Panc1 (cell line): Measurements from ENCODE around the gene DOCK3. TPM values are rescaled to one million over a fixed set of nuclear protein-coding genes. Genes with fewer than 3 reads are reported as not detected.
"Not testable (repeated sequence)": the region's sequence is repeated elsewhere in the genome, so short reads cannot be mapped to it uniquely, and the experiment has no call there.

Experiments
- ATAC-seq: fragments of 200-7000 bp; cut with Tn5 transposase; 2 replicates; pipeline ENCODE4 v1.9.1; 2020; ENCODE audit warnings: mild to moderate bottlenecking, moderate library complexity
- BruUV-seq: library from RNA; stranded (reverse); fragments of 400-500 nt; replicated peaks from 2 replicates; lab custom pipeline; 2021; lab: Mats Ljungman, UMichigan
- CTCF ChIA-PET: fragments of 300-600 bp; sonication (Branson Sonifier 250); formaldehyde crosslinking; loops from one replicate; lab custom pipeline; 2022; ENCODE audit warnings: antibody characterized with exemption; lab: Charles Lee
- POLR2A ChIA-PET: fragments of 300-600 bp; sonication (Branson Sonifier 250); formaldehyde crosslinking; loops from one replicate; lab custom pipeline; 2022; ENCODE audit warnings: antibody characterized with exemption; lab: Charles Lee
- DNase-seq: peaks from one replicate; pipeline ENCODE4 v3.0.0-alpha.2; 2010; ENCODE audit warnings: low read depth, low spot score
- H3K27ac ChIP-seq: 2 replicates; pipeline ENCODE4 v1.5.1; 2011; ENCODE audit warnings: mild to moderate bottlenecking, low read length, inconsistent platforms
- H3K27me3 ChIP-seq: fragments of 200-500 bp; sonication (Bioruptor generic); 2 replicates; pipeline ENCODE4 v1.6.0; 2014; ENCODE audit warnings: low read length, inconsistent platforms; ENCODE audit not compliant: control insufficient read depth, insufficient read depth
- H3K36me3 ChIP-seq: fragments of 200-500 bp; sonication (Bioruptor generic); 2 replicates; pipeline ENCODE4 v1.5.1; 2014; ENCODE audit warnings: inconsistent platforms, mild to moderate bottlenecking, low read length, moderate library complexity; ENCODE audit not compliant: control insufficient read depth, insufficient read depth
- H3K4me1 ChIP-seq: 2 replicates; pipeline ENCODE4 v1.5.1; 2011; ENCODE audit warnings: inconsistent platforms, mild to moderate bottlenecking, low read length, moderate library complexity; ENCODE audit not compliant: control insufficient read depth, insufficient read depth
- H3K4me3 ChIP-seq, 2 experiments: 2 replicates each; pipeline ENCODE4 v1.5.1; 2011 to 2012; ENCODE audit warnings: low read depth in 2 of 2, low read length in 2 of 2, mild to moderate bottlenecking in 2 of 2, inconsistent platforms in 1 of 2, moderate library complexity in 1 of 2
- H3K9me3 ChIP-seq: fragments of 200-500 bp; sonication (Bioruptor generic); 2 replicates; pipeline ENCODE4 v1.5.1; 2014; ENCODE audit warnings: low read depth, mild to moderate bottlenecking, inconsistent platforms, low read length, moderate library complexity; ENCODE audit not compliant: control insufficient read depth, insufficient read depth
- POLR2AphosphoS5 ChIP-seq: IDR thresholded peaks from 2 replicates; pipeline ENCODE4 v1.6.1; 2012; ENCODE audit warnings: mild to moderate bottlenecking, low read depth, low read length, moderate library complexity
- SIN3A ChIP-seq: IDR thresholded peaks from 2 replicates; pipeline ENCODE4 v1.6.1; 2012; ENCODE audit warnings: low read depth, mild to moderate bottlenecking, low read length, moderate library complexity, borderline replicate concordance; ENCODE audit not compliant: insufficient read depth
- TCF7L2 ChIP-seq: IDR thresholded peaks from 2 replicates; pipeline ENCODE4 v1.6.1; 2011; ENCODE audit warnings: mild to moderate bottlenecking, low read depth, low read length, inconsistent platforms
- in situ Hi-C: cut with HindIII; loops from 2 replicates; pipeline ENCODE4 v1.10.0; 2016; ENCODE audit warnings: low sequenced_read_pairs, low pct_unique_long_range_greater_than_20kb
- intact Hi-C: fragments of 100-400 bp; cut with micrococcal nuclease; formaldehyde crosslinking; loops from one replicate; pipeline ENCODE4 v1.10.0; 2022; ENCODE audit not compliant: unreplicated experiment
- total RNA-seq: library from RNA; stranded (reverse); gene quantifications from one replicate; pipeline ENCODE4 v1.2.1, GENCODE V29; 2021; ENCODE audit not compliant: unreplicated experiment
- TF ChIP-seq, protein P1 (sequence below): fragments of 450-650 bp; IDR thresholded peaks from 2 replicates; pipeline ENCODE4 v1.5.1; 2017; ENCODE audit warnings: mild to moderate bottlenecking
- TF ChIP-seq, protein P2 (sequence below), 2 experiments: IDR thresholded peaks; 2 replicates each; pipeline ENCODE4 v1.6.1; 2011 to 2012; ENCODE audit warnings: low read depth in 2 of 2, control low read depth in 1 of 2, low read length in 1 of 2, mild to moderate bottlenecking in 1 of 2, moderate library complexity in 1 of 2; ENCODE audit not compliant: insufficient read depth in 1 of 2

DOCK3 gene
- total RNA-seq, 1 experiment from 2014 or later = 0.21 TPM

DNA sequence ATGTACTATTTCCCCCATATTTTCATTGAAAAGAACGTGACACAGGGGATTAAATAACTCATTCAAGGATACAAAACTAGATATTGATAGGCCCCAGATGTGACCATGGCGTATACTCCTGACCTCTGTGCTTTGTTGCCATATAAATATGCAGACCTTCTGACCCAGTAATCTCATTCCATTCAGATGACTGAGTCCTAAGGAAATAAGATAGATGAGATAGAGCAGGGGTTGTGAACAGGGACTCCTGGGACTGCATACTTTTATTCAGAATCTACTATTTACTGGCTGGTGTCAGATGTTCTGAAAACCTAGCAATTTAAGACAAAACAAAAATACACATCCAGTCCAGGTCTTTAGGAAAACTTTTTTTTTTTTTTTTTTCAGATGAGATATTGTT is 571.1 kb downstream of the DOCK3 start:
- no peak for ATAC-seq
- Histone ChIP-seq H3K9me3 (no peaks in the 10 kb centered on the region), H3K27me3 (no peaks in the 10 kb centered on the region), H3K4me3 (no peak overlapping the region), H3K27ac (no peak overlapping the region), H3K36me3 (no peaks in the 10 kb centered on the region), H3K4me1 (no peaks in the 10 kb centered on the region)
- no TSS peak for BruUV-seq
- no peak for DNase-seq
- CTCF ChIA-PET = no interaction called here
- in situ Hi-C loops (no loop called here), intact Hi-C loops (no loop called here)
- POLR2A ChIA-PET = no interaction called here
- TF ChIP-seq, protein P1, sequence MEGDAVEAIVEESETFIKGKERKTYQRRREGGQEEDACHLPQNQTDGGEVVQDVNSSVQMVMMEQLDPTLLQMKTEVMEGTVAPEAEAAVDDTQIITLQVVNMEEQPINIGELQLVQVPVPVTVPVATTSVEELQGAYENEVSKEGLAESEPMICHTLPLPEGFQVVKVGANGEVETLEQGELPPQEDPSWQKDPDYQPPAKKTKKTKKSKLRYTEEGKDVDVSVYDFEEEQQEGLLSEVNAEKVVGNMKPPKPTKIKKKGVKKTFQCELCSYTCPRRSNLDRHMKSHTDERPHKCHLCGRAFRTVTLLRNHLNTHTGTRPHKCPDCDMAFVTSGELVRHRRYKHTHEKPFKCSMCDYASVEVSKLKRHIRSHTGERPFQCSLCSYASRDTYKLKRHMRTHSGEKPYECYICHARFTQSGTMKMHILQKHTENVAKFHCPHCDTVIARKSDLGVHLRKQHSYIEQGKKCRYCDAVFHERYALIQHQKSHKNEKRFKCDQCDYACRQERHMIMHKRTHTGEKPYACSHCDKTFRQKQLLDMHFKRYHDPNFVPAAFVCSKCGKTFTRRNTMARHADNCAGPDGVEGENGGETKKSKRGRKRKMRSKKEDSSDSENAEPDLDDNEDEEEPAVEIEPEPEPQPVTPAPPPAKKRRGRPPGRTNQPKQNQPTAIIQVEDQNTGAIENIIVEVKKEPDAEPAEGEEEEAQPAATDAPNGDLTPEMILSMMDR = no peak
- TF ChIP-seq POLR2AphosphoS5 (no peak), SIN3A (no peak), TCF7L2 (no peak)
- TF ChIP-seq, protein P2, sequence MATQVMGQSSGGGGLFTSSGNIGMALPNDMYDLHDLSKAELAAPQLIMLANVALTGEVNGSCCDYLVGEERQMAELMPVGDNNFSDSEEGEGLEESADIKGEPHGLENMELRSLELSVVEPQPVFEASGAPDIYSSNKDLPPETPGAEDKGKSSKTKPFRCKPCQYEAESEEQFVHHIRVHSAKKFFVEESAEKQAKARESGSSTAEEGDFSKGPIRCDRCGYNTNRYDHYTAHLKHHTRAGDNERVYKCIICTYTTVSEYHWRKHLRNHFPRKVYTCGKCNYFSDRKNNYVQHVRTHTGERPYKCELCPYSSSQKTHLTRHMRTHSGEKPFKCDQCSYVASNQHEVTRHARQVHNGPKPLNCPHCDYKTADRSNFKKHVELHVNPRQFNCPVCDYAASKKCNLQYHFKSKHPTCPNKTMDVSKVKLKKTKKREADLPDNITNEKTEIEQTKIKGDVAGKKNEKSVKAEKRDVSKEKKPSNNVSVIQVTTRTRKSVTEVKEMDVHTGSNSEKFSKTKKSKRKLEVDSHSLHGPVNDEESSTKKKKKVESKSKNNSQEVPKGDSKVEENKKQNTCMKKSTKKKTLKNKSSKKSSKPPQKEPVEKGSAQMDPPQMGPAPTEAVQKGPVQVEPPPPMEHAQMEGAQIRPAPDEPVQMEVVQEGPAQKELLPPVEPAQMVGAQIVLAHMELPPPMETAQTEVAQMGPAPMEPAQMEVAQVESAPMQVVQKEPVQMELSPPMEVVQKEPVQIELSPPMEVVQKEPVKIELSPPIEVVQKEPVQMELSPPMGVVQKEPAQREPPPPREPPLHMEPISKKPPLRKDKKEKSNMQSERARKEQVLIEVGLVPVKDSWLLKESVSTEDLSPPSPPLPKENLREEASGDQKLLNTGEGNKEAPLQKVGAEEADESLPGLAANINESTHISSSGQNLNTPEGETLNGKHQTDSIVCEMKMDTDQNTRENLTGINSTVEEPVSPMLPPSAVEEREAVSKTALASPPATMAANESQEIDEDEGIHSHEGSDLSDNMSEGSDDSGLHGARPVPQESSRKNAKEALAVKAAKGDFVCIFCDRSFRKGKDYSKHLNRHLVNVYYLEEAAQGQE (IDR thresholded peaks at IDR 0.05; ENCODE audit: insufficient read depth in 1 of 2, low read depth in 2 of 2, low read length in 1 of 2) = no peak

DNA sequence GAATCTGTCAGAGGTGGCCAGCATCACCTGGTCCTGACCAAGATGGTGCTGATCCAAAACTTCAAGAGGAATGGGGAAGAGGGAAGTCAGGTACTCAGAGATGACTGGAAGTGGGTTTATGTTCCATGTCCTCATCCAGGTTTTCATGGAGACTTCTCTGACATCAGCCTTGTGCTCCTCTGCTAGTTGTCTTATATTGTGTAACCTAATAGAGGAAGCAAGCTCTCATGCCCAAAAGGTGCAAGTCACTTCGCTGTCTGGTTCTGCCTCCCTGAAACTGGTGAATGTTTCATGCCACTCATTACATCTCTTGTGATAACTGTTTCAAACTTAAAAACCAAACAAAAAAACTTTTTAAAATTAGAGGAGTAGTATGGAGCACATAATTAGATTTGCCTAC is 583.1 kb downstream of the DOCK3 start:
- BruUV-seq = no TSS peak
- no peak for TF ChIP-seq SIN3A
- TF ChIP-seq, protein P1 = no peak
- TF ChIP-seq, protein P2 (IDR thresholded peaks at IDR 0.05; ENCODE audit: insufficient read depth in 1 of 2, low read depth in 2 of 2, low read length in 1 of 2) = no peak
- TF ChIP-seq POLR2AphosphoS5 = no peak
- no peak for TF ChIP-seq TCF7L2

DNA sequence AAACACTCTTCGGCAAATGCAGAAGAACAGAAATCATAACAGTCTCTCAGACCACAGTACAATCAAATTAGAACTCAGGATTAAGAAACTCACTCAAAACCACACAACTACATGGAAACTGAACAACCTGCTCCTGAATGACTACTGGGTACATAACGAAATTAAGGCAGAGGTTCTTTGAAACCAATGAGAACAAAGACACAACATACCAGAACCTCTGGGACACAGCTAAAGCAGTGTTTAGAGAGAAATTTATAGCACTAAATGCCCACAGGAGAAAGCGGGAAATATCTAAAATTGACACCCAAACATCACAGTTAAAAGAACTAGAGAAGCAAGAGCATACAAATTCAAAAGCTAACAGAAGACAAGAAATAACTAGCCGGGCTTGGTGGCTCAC is 589.4 kb downstream of the DOCK3 start:
- H3K27me3 ChIP-seq, H3K4me1 ChIP-seq, in situ Hi-C loops, H3K36me3 ChIP-seq, CTCF ChIA-PET, intact Hi-C loops, H3K4me3 ChIP-seq, BruUV-seq, DNase-seq, H3K27ac ChIP-seq, H3K9me3 ChIP-seq, ATAC-seq, POLR2A ChIA-PET: not testable (repeated sequence)

More for the DNA sequence above, 583.1 kb downstream of the DOCK3 start:
- intact Hi-C loops (no loop called here), in situ Hi-C loops (no loop called here)
- no peak overlapping the region for H3K27ac ChIP-seq
- no peaks in the 10 kb centered on the region for H3K36me3 ChIP-seq
- no peak overlapping the region for H3K4me3 ChIP-seq
- H3K9me3 ChIP-seq = no peaks in the 10 kb centered on the region
- H3K4me1 ChIP-seq = no peaks in the 10 kb centered on the region
- no peaks in the 10 kb centered on the region for H3K27me3 ChIP-seq
- ATAC-seq = no peak
- DNase-seq = no peak
- ChIA-PET CTCF (no interaction called here), POLR2A (no interaction called here)
